ENCODE data around the gene CSRNP3. TPM values are rescaled to one million over a fixed set of nuclear protein-coding genes. Genes with fewer than 3 reads are reported as not detected.
A peak's percentile ranks its signal among the peaks of the same experiment; 100 is the strongest.
"Not testable (repeated sequence)": the region's sequence is repeated elsewhere in the genome, so short reads cannot be mapped to it uniquely, and the experiment has no call there.

Gene CSRNP3
- total and polyA plus RNA-seq, 2 donors, result 1.8 to 34.1 TPM

GRCh38 chr2:165647409-165647808 lies 177.9 kb downstream of the CSRNP3 start:
- no peak for DNase-seq (ENCODE audit: extremely low spot score)
- 87% methylated on average over 2 of the region's 2 CpGs for WGBS

GRCh38 chr2:165648801-165649200 lies 179.3 kb downstream of the CSRNP3 start:
- no peak for DNase-seq (ENCODE audit: extremely low spot score)

More at GRCh38 chr2:165647409-165647808, 177.9 kb downstream of the CSRNP3 start:
- no peak overlapping the region for H3K4me3 ChIP-seq (ENCODE audit: low read depth, low read length)
- H3K36me3 ChIP-seq (ENCODE audit: insufficient read depth), result no peaks in the 10 kb centered on the region
- no peak overlapping the region for H3K27ac ChIP-seq (ENCODE audit: low read depth)
- no peaks in the 10 kb centered on the region for H3K4me1 ChIP-seq (ENCODE audit: insufficient read depth)

GRCh38 chr2:165651233-165651632 lies 181.7 kb downstream of the CSRNP3 start:
- H3K4me1 ChIP-seq (ENCODE audit: insufficient read depth), result no peaks in the 10 kb centered on the region
- H3K36me3 ChIP-seq (ENCODE audit: insufficient read depth), result no peaks in the 10 kb centered on the region
- no peak for DNase-seq (ENCODE audit: extremely low spot score)
- H3K27ac ChIP-seq (ENCODE audit: low read depth), result no peak overlapping the region
- no peak overlapping the region for H3K4me3 ChIP-seq (ENCODE audit: low read depth, low read length)
- WGBS, result 96% methylated on average over 2 of the region's 2 CpGs

More at GRCh38 chr2:165648801-165649200, 179.3 kb downstream of the CSRNP3 start:
- Histone ChIP-seq H3K36me3 (ENCODE audit: insufficient read depth) (no peaks in the 10 kb centered on the region), H3K27ac (ENCODE audit: low read depth) (no peak overlapping the region), H3K4me3 (ENCODE audit: low read depth, low read length) (no peak overlapping the region), H3K4me1 (ENCODE audit: insufficient read depth) (no peaks in the 10 kb centered on the region)
- WGBS, result 76% methylated on average over 4 of the region's 4 CpGs

GRCh38 chr2:165655661-165656060 lies 186.2 kb downstream of the CSRNP3 start:
- WGBS, result 41% methylated on average over 6 of the region's 6 CpGs
- Histone ChIP-seq H3K27ac (ENCODE audit: low read depth) (peak overlapping the region; percentile 33), H3K4me3 (ENCODE audit: low read depth, low read length) (no peak overlapping the region), H3K4me1 (ENCODE audit: insufficient read depth) (no peaks in the 10 kb centered on the region), H3K36me3 (ENCODE audit: insufficient read depth) (no peaks in the 10 kb centered on the region)
- no peak for DNase-seq (ENCODE audit: extremely low spot score)

- Histone ChIP-seq H3K36me3 (ENCODE audit: insufficient read depth) (no peaks in the 10 kb centered on the region), H3K4me3 (ENCODE audit: low read depth, low read length) (no peak overlapping the region), H3K27ac (ENCODE audit: low read depth) (no peak overlapping the region), H3K4me1 (ENCODE audit: insufficient read depth) (no peaks in the 10 kb centered on the region)
- 74% methylated on average over 3 of the region's 3 CpGs for WGBS
- DNase-seq (ENCODE audit: extremely low spot score), result no peak
Measured at GRCh38 chr2:165660361-165660760, 190.9 kb downstream of the CSRNP3 start.

- H3K36me3 ChIP-seq (ENCODE audit: insufficient read depth), result no peaks in the 10 kb centered on the region
- H3K27ac ChIP-seq (ENCODE audit: low read depth), result no peak overlapping the region
Measured at GRCh38 chr2:165662720-165663119, 193.2 kb downstream of the CSRNP3 start.

GRCh38 chr2:165665614-165666013 lies 196.1 kb downstream of the CSRNP3 start:
- DNase-seq (ENCODE audit: extremely low spot score), result no peak
- no peaks in the 10 kb centered on the region for H3K4me1 ChIP-seq (ENCODE audit: insufficient read depth)
- no peak overlapping the region for H3K4me3 ChIP-seq (ENCODE audit: low read depth, low read length)
- H3K27ac ChIP-seq (ENCODE audit: low read depth), result no peak overlapping the region
- no peaks in the 10 kb centered on the region for H3K36me3 ChIP-seq (ENCODE audit: insufficient read depth)
- 81% methylated on average over 2 of the region's 2 CpGs for WGBS

More at GRCh38 chr2:165662720-165663119, 193.2 kb downstream of the CSRNP3 start:
- no peak for DNase-seq (ENCODE audit: extremely low spot score)
- H3K4me3 ChIP-seq (ENCODE audit: low read depth, low read length), result no peak overlapping the region
- no peaks in the 10 kb centered on the region for H3K4me1 ChIP-seq (ENCODE audit: insufficient read depth)

- H3K4me3 ChIP-seq (ENCODE audit: low read depth, low read length); H3K27ac ChIP-seq (ENCODE audit: low read depth); DNase-seq (ENCODE audit: extremely low spot score): not testable (repeated sequence)
Measured at GRCh38 chr2:165666073-165666472, 196.6 kb downstream of the CSRNP3 start.

GRCh38 chr2:165666605-165667004 lies 197.1 kb downstream of the CSRNP3 start:
- Histone ChIP-seq H3K36me3 (ENCODE audit: insufficient read depth) (no peaks in the 10 kb centered on the region), H3K4me3 (ENCODE audit: low read depth, low read length) (no peak overlapping the region), H3K4me1 (ENCODE audit: insufficient read depth) (no peaks in the 10 kb centered on the region), H3K27ac (ENCODE audit: low read depth) (no peak overlapping the region)
- 98% methylated on average over 2 of the region's 2 CpGs for WGBS
- no peak for DNase-seq (ENCODE audit: extremely low spot score)

More at GRCh38 chr2:165666073-165666472, 196.6 kb downstream of the CSRNP3 start:
- not testable (repeated sequence) for H3K4me1 ChIP-seq (ENCODE audit: insufficient read depth); H3K36me3 ChIP-seq (ENCODE audit: insufficient read depth)

GRCh38 chr2:165667375-165667774 lies 197.9 kb downstream of the CSRNP3 start:
- Histone ChIP-seq H3K27ac (ENCODE audit: low read depth) (no peak overlapping the region), H3K4me1 (ENCODE audit: insufficient read depth) (no peaks in the 10 kb centered on the region), H3K4me3 (ENCODE audit: low read depth, low read length) (no peak overlapping the region), H3K36me3 (ENCODE audit: insufficient read depth) (no peaks in the 10 kb centered on the region)
- DNase-seq (ENCODE audit: extremely low spot score), result no peak
- 66% methylated on average over 2 of the region's 2 CpGs for WGBS

- H3K36me3 ChIP-seq (ENCODE audit: insufficient read depth), result no peaks in the 10 kb centered on the region
- no peak overlapping the region for H3K27ac ChIP-seq (ENCODE audit: low read depth)
- DNase-seq (ENCODE audit: extremely low spot score), result no peak
- no peaks in the 10 kb centered on the region for H3K4me1 ChIP-seq (ENCODE audit: insufficient read depth)
- 85% methylated on average over 2 of the region's 2 CpGs for WGBS
- H3K4me3 ChIP-seq (ENCODE audit: low read depth, low read length), result no peak overlapping the region
Measured at GRCh38 chr2:165674780-165675179, 205.3 kb downstream of the CSRNP3 start.

GRCh38 chr2:165675551-165675968 lies 206.1 kb downstream of the CSRNP3 start:
- no peak overlapping the region for H3K27ac ChIP-seq (ENCODE audit: low read depth)
- H3K4me3 ChIP-seq (ENCODE audit: low read depth, low read length), result no peak overlapping the region
- DNase-seq (ENCODE audit: extremely low spot score), result no peak
- H3K4me1 ChIP-seq (ENCODE audit: insufficient read depth), result no peaks in the 10 kb centered on the region
- WGBS, result 71% methylated on average over 1 of the region's 1 CpG
- H3K36me3 ChIP-seq (ENCODE audit: insufficient read depth), result no peaks in the 10 kb centered on the region

GRCh38 chr2:165678882-165679281 lies 209.4 kb downstream of the CSRNP3 start:
- Histone ChIP-seq H3K27ac (ENCODE audit: low read depth) (no peak overlapping the region), H3K4me1 (ENCODE audit: insufficient read depth) (no peaks in the 10 kb centered on the region), H3K36me3 (ENCODE audit: insufficient read depth) (no peaks in the 10 kb centered on the region), H3K4me3 (ENCODE audit: low read depth, low read length) (no peak overlapping the region)
- no peak for DNase-seq (ENCODE audit: extremely low spot score)
- WGBS, result 93% methylated on average over 13 of the region's 13 CpGs

- Histone ChIP-seq H3K4me1 (ENCODE audit: insufficient read depth) (no peaks in the 10 kb centered on the region), H3K4me3 (ENCODE audit: low read depth, low read length) (no peak overlapping the region), H3K27ac (ENCODE audit: low read depth) (no peak overlapping the region), H3K36me3 (ENCODE audit: insufficient read depth) (no peaks in the 10 kb centered on the region)
- DNase-seq (ENCODE audit: extremely low spot score), result no peak
- 64% methylated on average over 2 of the region's 2 CpGs for WGBS
Measured at GRCh38 chr2:165679621-165680020, 210.1 kb downstream of the CSRNP3 start.

- DNase-seq (ENCODE audit: extremely low spot score), result no peak
- H3K27ac ChIP-seq (ENCODE audit: low read depth), result no peak overlapping the region
- no peaks in the 10 kb centered on the region for H3K36me3 ChIP-seq (ENCODE audit: insufficient read depth)
- H3K4me3 ChIP-seq (ENCODE audit: low read depth, low read length), result no peak overlapping the region
- WGBS, result 49% methylated on average over 1 of the region's 1 CpG
- H3K4me1 ChIP-seq (ENCODE audit: insufficient read depth), result no peaks in the 10 kb centered on the region
Measured at GRCh38 chr2:165681841-165682240, 212.3 kb downstream of the CSRNP3 start.
